Spleen (tissue), 11 donors: ENCODE measurements around the gene RGS6. TPM values are rescaled to one million over a fixed set of nuclear protein-coding genes. Genes with fewer than 3 reads are reported as not detected.

Experiments used
- DNase-seq: peaks from one replicate; pipeline ENCODE4 v3.0.0-alpha.2; 2020
- H3K27ac ChIP-seq, 8 donors: fragments of 200-600 bp; sonication (generic) in 7 of 8; 1 replicate in 4 of 8; 2 replicates in 4 of 8; pipeline versions ENCODE4 v1.5.0 to v1.8.0; 2016 to 2021; ENCODE audit warnings: inconsistent platforms in 4 of 8, mild to moderate bottlenecking in 4 of 8, moderate library complexity in 1 of 8
- H3K27me3 ChIP-seq, 7 donors: fragments of 200-600 bp; sonication (generic) in 6 of 7; replicated peaks in 1 of 7; 1 replicate in 4 of 7; 2 replicates in 3 of 7; pipeline versions ENCODE4 v1.5.0 to v1.8.0; 2016 to 2021; ENCODE audit warnings: inconsistent platforms in 3 of 7, mild to moderate bottlenecking in 1 of 7
- H3K36me3 ChIP-seq, 6 donors: fragments of 200-600 bp; sonication (generic) in 5 of 6; 1 replicate in 4 of 6; 2 replicates in 2 of 6; pipeline versions ENCODE4 v1.5.0 to v1.8.0; 2016 to 2021; ENCODE audit warnings: inconsistent platforms in 2 of 6
- H3K4me1 ChIP-seq, 6 donors: fragments of 200-600 bp; sonication (generic) in 5 of 6; 1 replicate in 3 of 6; 2 replicates in 3 of 6; pipeline versions ENCODE4 v1.5.0 to v1.8.0; 2016 to 2021; ENCODE audit warnings: inconsistent platforms in 3 of 6
- H3K4me3 ChIP-seq, 8 donors: fragments of 200-600 bp; sonication (generic) in 7 of 8; 1 replicate in 4 of 8; 2 replicates in 4 of 8; pipeline versions ENCODE4 v1.5.0 to v1.8.0; 2016 to 2021; ENCODE audit warnings: inconsistent platforms in 4 of 8, mild to moderate bottlenecking in 4 of 8, moderate library complexity in 2 of 8
- H3K9me3 ChIP-seq, 8 donors: fragments of 200-600 bp; sonication (generic) in 7 of 8; 1 replicate in 4 of 8; 2 replicates in 4 of 8; pipeline versions ENCODE4 v1.5.0 to v1.8.0; 2016 to 2021; ENCODE audit warnings: inconsistent platforms in 4 of 8
- POLR2A ChIP-seq, 3 donors: fragments of 450-650 bp; IDR thresholded peaks; one replicate each; pipeline ENCODE4 v1.5.1; 2017; ENCODE audit warnings: antibody characterized with exemption in 3 of 3, mild to moderate bottlenecking in 1 of 3
- POLR2AphosphoS5 ChIP-seq, 3 donors: sonication (generic); formaldehyde crosslinking; IDR thresholded peaks; one replicate each; pipeline ENCODE4 v1.5.1; 2017; ENCODE audit warnings: antibody characterized with exemption in 3 of 3
- WGBS, 5 donors: extraction: QIAGEN DNeasy Blood & Tissue Kit in 3 of 5; methylation state at CpG; one replicate each; pipeline versions ENCODE4 v1.1.5 to v1.1.7; 2013 to 2018; 5-methylcytosine and 5-hydroxymethylcytosine counted together
- intact Hi-C: fragments of 100-400 bp; cut with DNase I; formaldehyde crosslinking; loops from one replicate; pipeline ENCODE4 v1.15.0; 2023; ENCODE audit warnings: low total_unique reads
- polyA plus RNA-seq, 3 donors: library from polyadenylated mRNA; stranded (reverse); fragments of 200-250 nt; gene quantifications; one replicate each; pipeline ENCODE4 v1.2.1, GENCODE V29; 2013
- total RNA-seq, 7 donors: library from RNA; depleted of rRNA in 3 of 7; stranded (reverse); fragments of >200 nt in 3 of 7; fragmentation: NEBNext Ultra II Directional in 4 of 7; extraction: Animal tissue kit (Norgen Biotek cat#: 25700) in 4 of 7; gene quantifications; one replicate each; pipeline versions ENCODE4 v1.1.0 to v1.2.1, GENCODE V29; 2016 to 2021
- TF ChIP-seq, protein P1 (sequence below), 11 experiments: fragments of 200-600 bp in 7 of 11; fragments of 450-650 bp in 4 of 11; sonication (generic) in 4 of 11; IDR thresholded peaks in 8 of 11; conservative IDR thresholded peaks in 3 of 11; 1 replicate in 7 of 11; 2 replicates in 4 of 11; pipeline versions ENCODE4 v1.4.0 to v1.8.0; 2016 to 2021; ENCODE audit warnings: antibody characterized with exemption in 11 of 11, inconsistent platforms in 4 of 11, mild to moderate bottlenecking in 1 of 11
- donor health status: healthy with polysubstance abuse.
- donor health status: DM: no; HTN: no; CAD: no; lungs with moderate emphysema.
- donor health status: DM: no; HTN: no; CAD: no.
- donor health status: Bipolar disorder and iron deficiency.
- donor health status: healthy.
- donor health status: DM: no; HTN: no; CAD: no.
- donor health status: DM: yes; HTN: yes; CAD: no.

The RGS6 gene
- total and polyA plus RNA-seq, 10 donors = 0.20 to 8.1 (median 2.3) TPM

DNA sequence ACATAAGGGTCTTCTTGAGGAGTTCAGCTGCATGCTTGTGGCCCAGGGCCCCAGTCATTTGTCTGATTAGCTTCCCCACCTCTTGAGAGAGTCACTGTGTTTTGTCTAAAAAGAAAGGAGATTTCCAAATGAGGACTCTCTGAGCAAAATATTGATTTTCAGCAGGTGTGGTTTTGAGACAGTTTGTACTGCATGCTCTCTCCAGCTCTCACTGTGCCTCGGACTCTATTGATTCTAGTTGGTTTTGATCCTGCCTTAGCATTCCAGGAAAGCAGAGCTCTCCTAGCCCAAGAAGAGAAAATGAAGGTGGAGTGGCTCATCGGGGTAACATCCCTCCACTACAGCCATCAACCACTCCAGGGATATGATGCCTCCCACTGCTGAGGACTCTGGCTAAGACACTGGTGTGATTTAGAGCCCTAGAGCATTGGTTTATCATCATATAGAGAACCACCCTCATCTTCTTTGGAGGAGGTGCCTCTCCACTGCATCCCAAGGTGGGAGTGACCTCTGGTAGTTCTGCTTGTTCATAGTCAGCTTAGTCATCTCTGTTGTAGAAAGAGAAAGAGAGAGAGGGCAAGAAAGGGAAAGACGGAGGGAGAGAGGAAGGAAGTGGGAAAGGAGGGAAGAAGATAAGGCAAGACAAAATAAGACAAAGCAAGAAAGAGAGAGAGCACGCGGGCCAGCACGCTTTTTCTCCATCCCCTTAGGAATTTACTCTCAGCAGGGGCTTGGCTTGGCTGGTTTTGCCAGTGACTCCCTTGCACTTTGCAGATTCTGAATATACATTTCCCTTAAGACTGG is 596.0 kb downstream of the RGS6 start:
- intact Hi-C loops = no loop called here
- 47 to 61% (median 57%) methylated on average over 6 of the region's 6 CpGs for WGBS, 5 donors
- Histone ChIP-seq H3K4me3 (no peak overlapping the region), H3K27me3 (peaks cover 0 to 3% (median 0%) of the 10 kb centered on the region in 7 donors), H3K4me1 (peaks cover 9 to 70% (median 27%) of the 10 kb centered on the region in 6 donors), H3K9me3 (peaks cover 0 to 13% (median 9%) of the 10 kb centered on the region in 8 donors), H3K36me3 (no peaks in the 10 kb centered on the region), H3K27ac (no peak overlapping the region)
- DNase-seq = no peak
- TF ChIP-seq, protein P1, sequence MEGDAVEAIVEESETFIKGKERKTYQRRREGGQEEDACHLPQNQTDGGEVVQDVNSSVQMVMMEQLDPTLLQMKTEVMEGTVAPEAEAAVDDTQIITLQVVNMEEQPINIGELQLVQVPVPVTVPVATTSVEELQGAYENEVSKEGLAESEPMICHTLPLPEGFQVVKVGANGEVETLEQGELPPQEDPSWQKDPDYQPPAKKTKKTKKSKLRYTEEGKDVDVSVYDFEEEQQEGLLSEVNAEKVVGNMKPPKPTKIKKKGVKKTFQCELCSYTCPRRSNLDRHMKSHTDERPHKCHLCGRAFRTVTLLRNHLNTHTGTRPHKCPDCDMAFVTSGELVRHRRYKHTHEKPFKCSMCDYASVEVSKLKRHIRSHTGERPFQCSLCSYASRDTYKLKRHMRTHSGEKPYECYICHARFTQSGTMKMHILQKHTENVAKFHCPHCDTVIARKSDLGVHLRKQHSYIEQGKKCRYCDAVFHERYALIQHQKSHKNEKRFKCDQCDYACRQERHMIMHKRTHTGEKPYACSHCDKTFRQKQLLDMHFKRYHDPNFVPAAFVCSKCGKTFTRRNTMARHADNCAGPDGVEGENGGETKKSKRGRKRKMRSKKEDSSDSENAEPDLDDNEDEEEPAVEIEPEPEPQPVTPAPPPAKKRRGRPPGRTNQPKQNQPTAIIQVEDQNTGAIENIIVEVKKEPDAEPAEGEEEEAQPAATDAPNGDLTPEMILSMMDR (IDR thresholded peaks at IDR 0.05 in 8 of 11, conservative IDR thresholded peaks at IDR 0.05 in 3 of 11) = no peak
- TF ChIP-seq POLR2AphosphoS5 (IDR thresholded peaks at IDR 0.05) = no peak

DNA sequence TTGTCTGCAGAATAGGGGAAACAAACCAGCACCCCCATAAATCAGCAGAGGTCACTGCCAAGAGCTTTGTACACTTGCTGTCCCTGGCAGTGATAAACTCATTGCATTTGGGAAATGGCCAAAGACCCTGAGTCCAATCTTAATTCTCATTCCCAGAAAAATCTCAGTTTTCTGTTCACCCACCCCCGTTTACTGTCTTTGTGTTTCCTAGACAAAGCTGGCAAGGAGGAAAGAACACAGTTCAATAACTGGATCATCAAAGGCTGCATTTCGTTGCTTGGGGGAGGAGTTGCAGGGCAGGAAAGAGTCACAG is 596.6 kb downstream of the RGS6 start:
- intact Hi-C loops = no loop called here
- no peak for DNase-seq
- no peak overlapping the region for H3K4me3 ChIP-seq
- H3K27ac ChIP-seq = no peak overlapping the region
- peaks cover 0 to 3% (median 0%) of the 10 kb centered on the region in 7 donors for H3K27me3 ChIP-seq
- peaks cover 9 to 64% (median 21%) of the 10 kb centered on the region in 6 donors for H3K4me1 ChIP-seq
- H3K36me3 ChIP-seq = no peaks in the 10 kb centered on the region
- TF ChIP-seq POLR2AphosphoS5 (IDR thresholded peaks at IDR 0.05) = no peak
- TF ChIP-seq POLR2A (IDR thresholded peaks at IDR 0.05) = no peak
- TF ChIP-seq, protein P1 (IDR thresholded peaks at IDR 0.05 in 8 of 11, conservative IDR thresholded peaks at IDR 0.05 in 3 of 11) = no peak
- peaks cover 0 to 18% (median 14%) of the 10 kb centered on the region in 8 donors for H3K9me3 ChIP-seq
- WGBS, 5 donors = 50 to 70% (median 58%) methylated on average over 2 of the region's 2 CpGs

DNA sequence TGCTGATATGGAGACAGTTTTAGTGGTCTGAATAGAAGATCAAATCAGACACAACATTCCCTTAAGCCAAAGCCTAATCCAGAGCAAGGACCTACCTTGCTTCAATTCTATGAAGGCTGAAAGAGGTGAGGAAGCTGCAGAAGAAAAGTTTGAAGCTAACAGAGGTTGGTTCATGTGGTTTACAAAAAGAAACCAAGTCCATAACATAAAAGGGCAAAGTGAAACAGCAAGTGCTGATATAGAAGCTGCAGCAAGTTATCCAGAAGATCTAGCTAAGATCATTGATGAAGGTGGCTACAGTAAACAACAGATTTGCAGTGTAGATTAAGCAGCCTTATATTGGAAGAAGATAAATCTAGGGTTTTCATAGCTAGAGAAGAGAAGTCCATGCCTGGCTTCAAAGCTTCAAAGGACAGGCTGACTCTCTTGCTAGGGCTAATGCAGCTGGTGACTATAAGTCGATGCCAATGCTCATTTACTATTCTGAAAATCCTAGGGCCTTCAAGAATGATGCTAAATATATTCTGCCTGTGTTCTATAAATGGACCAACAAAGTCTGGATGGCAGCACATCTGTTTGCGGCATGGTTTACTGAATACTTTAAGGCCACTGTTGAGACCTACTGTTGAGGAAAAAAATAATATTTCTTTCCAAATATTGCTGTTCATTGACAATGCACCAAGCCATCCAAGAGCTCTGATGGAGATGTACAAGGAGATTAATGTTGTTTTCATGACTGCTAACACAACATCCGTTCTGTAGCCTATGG is 600.6 kb downstream of the RGS6 start:
- intact Hi-C loops = no loop called here
- Histone ChIP-seq H3K9me3 (peaks cover 0 to 21% (median 15%) of the 10 kb centered on the region in 8 donors), H3K27ac (no peak overlapping the region), H3K36me3 (no peaks in the 10 kb centered on the region), H3K27me3 (peaks cover 0 to 3% (median 0%) of the 10 kb centered on the region in 7 donors), H3K4me3 (no peak overlapping the region), H3K4me1 (peaks cover 13 to 60% (median 23%) of the 10 kb centered on the region in 6 donors)
- WGBS, 5 donors = 77 to 95% (median 91%) methylated on average over 3 of the region's 3 CpGs
- TF ChIP-seq POLR2AphosphoS5 (IDR thresholded peaks at IDR 0.05) (no peak), POLR2A (IDR thresholded peaks at IDR 0.05) (no peak)
- TF ChIP-seq, protein P1 (IDR thresholded peaks at IDR 0.05 in 8 of 11, conservative IDR thresholded peaks at IDR 0.05 in 3 of 11) = no peak
- DNase-seq = no peak

DNA sequence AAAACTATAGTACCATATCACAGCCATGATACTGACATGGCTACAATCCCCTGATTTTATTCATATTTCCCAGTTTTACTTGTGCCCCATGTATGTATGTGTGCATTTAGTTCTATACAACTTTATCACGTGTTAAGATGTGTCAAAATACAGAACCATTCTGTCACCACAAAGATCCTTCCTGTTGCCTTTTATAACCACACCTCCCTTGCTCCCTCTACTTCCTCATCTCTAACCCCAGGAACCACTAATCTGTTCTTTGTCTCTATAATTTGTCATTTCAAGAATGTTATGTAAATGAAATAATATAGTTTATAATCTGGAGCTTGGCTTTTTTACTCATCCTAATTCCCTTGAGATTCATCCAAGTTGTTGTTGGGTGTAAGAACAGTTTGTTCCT is 603.3 kb downstream of the RGS6 start:
- no peaks in the 10 kb centered on the region for H3K36me3 ChIP-seq
- intact Hi-C loops = no loop called here
- WGBS, 5 donors = 3 to 7% (median 4%) methylated on average over 1 of the region's 1 CpG
- DNase-seq = no peak
- peaks cover 13 to 66% (median 28%) of the 10 kb centered on the region in 6 donors for H3K4me1 ChIP-seq
- H3K4me3 ChIP-seq = peak overlapping the region in 1 of 8 donors; percentile 1
- H3K27me3 ChIP-seq = no peaks in the 10 kb centered on the region
- no peak overlapping the region for H3K27ac ChIP-seq
- peaks cover 0 to 21% (median 15%) of the 10 kb centered on the region in 8 donors for H3K9me3 ChIP-seq
- TF ChIP-seq POLR2AphosphoS5 (IDR thresholded peaks at IDR 0.05) (no peak), POLR2A (IDR thresholded peaks at IDR 0.05) (no peak)
- TF ChIP-seq, protein P1 (IDR thresholded peaks at IDR 0.05 in 8 of 11, conservative IDR thresholded peaks at IDR 0.05 in 3 of 11) = no peak
